Nephron (organoid): ENCODE measurements around the gene PPP2R5C.
A peak's percentile ranks its signal among the peaks of the same experiment; 100 is the strongest.

Experiments
- H3K27ac Mint-ChIP-seq, 3 experiments: 2 replicates each; pipeline ENCODE4 v1.8.0; 2020; ENCODE audit warnings: mixed read lengths in 3 of 3, mild to moderate bottlenecking in 2 of 3, moderate library complexity in 1 of 3
- H3K27me3 Mint-ChIP-seq: 2 replicates; pipeline ENCODE4 v1.8.0; 2021; ENCODE audit warnings: low read depth, mild to moderate bottlenecking, moderate library complexity, mixed read lengths
- H3K36me3 Mint-ChIP-seq: 2 replicates; pipeline ENCODE4 v1.8.0; 2020; ENCODE audit warnings: low read depth, mixed read lengths
- H3K4me1 Mint-ChIP-seq: 2 replicates; pipeline ENCODE4 v1.8.0; 2020; ENCODE audit warnings: mixed read lengths
- H3K4me3 Mint-ChIP-seq, 3 experiments: 2 replicates each; pipeline ENCODE4 v1.8.0; 2020; ENCODE audit warnings: mild to moderate bottlenecking in 3 of 3, mixed read lengths in 3 of 3, moderate library complexity in 2 of 3
- H3K9me3 Mint-ChIP-seq: 2 replicates; pipeline ENCODE4 v1.8.0; 2020; ENCODE audit warnings: mixed read lengths
- CTCF ChIP-seq, 3 experiments: fragments of 200-600 bp; sonication (generic); IDR thresholded peaks; one replicate each; pipeline ENCODE4 v1.5.0; 2021; ENCODE audit warnings: antibody characterized with exemption in 3 of 3; ENCODE audit not compliant: unreplicated experiment in 3 of 3

PPP2R5C gene

GRCh38 chr14:101760138-101761011 is 1.1 kb upstream of the PPP2R5C start:
- Mint-ChIP-seq H3K36me3 (peaks cover 14% of the 10 kb centered on the region), H3K9me3 (no peaks in the 10 kb centered on the region), H3K4me3 (peak overlapping the region; percentile 73 to 84 (median 78)), H3K4me1 (peaks cover 9% of the 10 kb centered on the region), H3K27me3 (peaks cover 28% of the 10 kb centered on the region), H3K27ac (peak overlapping the region in 2 of 3 experiments; percentile 16 to 48)
- no peak for TF ChIP-seq CTCF (IDR thresholded peaks at IDR 0.05; ENCODE audit: unreplicated experiment in 3 of 3)

GRCh38 chr14:101761881-101762529 is 496 bp downstream of the PPP2R5C start:
- Mint-ChIP-seq H3K9me3 (no peaks in the 10 kb centered on the region), H3K4me1 (peaks cover 9% of the 10 kb centered on the region), H3K36me3 (peaks cover 23% of the 10 kb centered on the region), H3K27ac (peak overlapping the region in 2 of 3 experiments; percentile 90), H3K4me3 (peak overlapping the region; percentile 96 to 98 (median 98)), H3K27me3 (peaks cover 28% of the 10 kb centered on the region)
- TF ChIP-seq CTCF (IDR thresholded peaks at IDR 0.05; ENCODE audit: unreplicated experiment in 3 of 3) = no peak

- Mint-ChIP-seq H3K36me3 (peaks cover 23% of the 10 kb centered on the region), H3K4me3 (peak overlapping the region; percentile 96 to 98 (median 98)), H3K9me3 (no peaks in the 10 kb centered on the region), H3K27ac (peak overlapping the region in 2 of 3 experiments; percentile 90), H3K4me1 (peaks cover 9% of the 10 kb centered on the region), H3K27me3 (peaks cover 24% of the 10 kb centered on the region)
- TF ChIP-seq CTCF (IDR thresholded peaks at IDR 0.05; ENCODE audit: unreplicated experiment in 3 of 3) = no peak
These were observed 1.1 kb downstream of the PPP2R5C start for GRCh38 chr14:101762530-101763101.

- H3K27ac Mint-ChIP-seq = no peak overlapping the region
- peaks cover 19% of the 10 kb centered on the region for H3K27me3 Mint-ChIP-seq
- no peak for TF ChIP-seq CTCF (IDR thresholded peaks at IDR 0.05; ENCODE audit: unreplicated experiment in 3 of 3)
- H3K4me3 Mint-ChIP-seq = peak overlapping the region; percentile 66 to 83 (median 70)
- no peaks in the 10 kb centered on the region for H3K9me3 Mint-ChIP-seq
- peaks cover 9% of the 10 kb centered on the region for H3K4me1 Mint-ChIP-seq
- peaks cover 23% of the 10 kb centered on the region for H3K36me3 Mint-ChIP-seq
These were observed 2.6 kb downstream of the PPP2R5C start for GRCh38 chr14:101763941-101764709.

GRCh38 chr14:101767618-101768362 is 6.3 kb downstream of the PPP2R5C start:
- Mint-ChIP-seq H3K4me3 (no peak overlapping the region), H3K27me3 (peaks cover 11% of the 10 kb centered on the region), H3K9me3 (no peaks in the 10 kb centered on the region), H3K27ac (no peak overlapping the region), H3K4me1 (peaks cover 7% of the 10 kb centered on the region), H3K36me3 (peaks cover 23% of the 10 kb centered on the region)
- no peak for TF ChIP-seq CTCF (IDR thresholded peaks at IDR 0.05; ENCODE audit: unreplicated experiment in 3 of 3)
